ENCODE measurements around the gene SLC9A7. TPM values are rescaled to one million over a fixed set of nuclear protein-coding genes. Genes with fewer than 3 reads are reported as not detected.

The SLC9A7 gene
- total and polyA plus RNA-seq, 2 donors (not counting 1 experiment from before 2014, with no cell fraction given) = 13.9 to 47.7 TPM

DNA sequence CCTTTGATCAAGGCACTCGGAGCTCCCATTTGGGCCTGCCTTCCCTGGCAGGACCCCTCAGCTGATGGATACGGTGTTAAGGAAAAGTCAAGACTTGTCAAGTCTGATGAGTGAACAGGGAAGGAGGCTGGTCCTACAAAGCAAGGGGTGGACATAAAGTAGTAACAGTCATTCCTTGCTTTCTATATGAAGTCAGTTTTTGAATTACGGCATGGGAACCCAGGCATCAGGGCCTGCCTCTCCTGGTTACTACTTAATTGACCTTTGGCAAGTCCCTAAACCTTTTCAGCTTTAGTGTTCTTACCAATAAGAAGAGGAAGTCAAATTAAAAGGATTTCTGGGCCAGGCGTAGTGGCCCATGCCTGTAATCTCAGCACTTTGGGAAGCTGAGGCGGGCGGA lies 178.3 kb downstream of the SLC9A7 start:
- Histone ChIP-seq H3K27ac (ENCODE audit: insufficient read depth, low read length) (no peak overlapping the region), H2AFZ (ENCODE audit: low read length) (no peak overlapping the region), H3K4me3 (replicated peaks in 1 of 4; ENCODE audit: control extremely low read depth in 1 of 4, insufficient read depth in 1 of 4, low read depth in 3 of 4, low read length in 4 of 4) (no peak overlapping the region), H3K9ac (ENCODE audit: insufficient read depth, low read length) (no peak overlapping the region), H3K4me2 (ENCODE audit: extremely low read depth, insufficient read depth, low read length) (no peak overlapping the region), H4K20me1 (ENCODE audit: control insufficient read depth, extremely low read depth, insufficient read depth, low read length) (no peaks in the 10 kb centered on the region), H3K79me2 (ENCODE audit: control insufficient read depth, insufficient read depth, low read length) (peaks cover 7% of the 10 kb centered on the region), H3K36me3 (ENCODE audit: control insufficient read depth, insufficient read depth, low read length) (no peaks in the 10 kb centered on the region), H3K27me3 (ENCODE audit: control insufficient read depth, insufficient read depth, low read length) (no peaks in the 10 kb centered on the region), H3K4me1 (ENCODE audit: control insufficient read depth, extremely low read depth, insufficient read depth, low read length) (peaks cover 11% of the 10 kb centered on the region), H3K9me3 (ENCODE audit: control insufficient read depth, insufficient read depth, low read depth, low read length) (no peaks in the 10 kb centered on the region)
- TF ChIP-seq, protein P1, sequence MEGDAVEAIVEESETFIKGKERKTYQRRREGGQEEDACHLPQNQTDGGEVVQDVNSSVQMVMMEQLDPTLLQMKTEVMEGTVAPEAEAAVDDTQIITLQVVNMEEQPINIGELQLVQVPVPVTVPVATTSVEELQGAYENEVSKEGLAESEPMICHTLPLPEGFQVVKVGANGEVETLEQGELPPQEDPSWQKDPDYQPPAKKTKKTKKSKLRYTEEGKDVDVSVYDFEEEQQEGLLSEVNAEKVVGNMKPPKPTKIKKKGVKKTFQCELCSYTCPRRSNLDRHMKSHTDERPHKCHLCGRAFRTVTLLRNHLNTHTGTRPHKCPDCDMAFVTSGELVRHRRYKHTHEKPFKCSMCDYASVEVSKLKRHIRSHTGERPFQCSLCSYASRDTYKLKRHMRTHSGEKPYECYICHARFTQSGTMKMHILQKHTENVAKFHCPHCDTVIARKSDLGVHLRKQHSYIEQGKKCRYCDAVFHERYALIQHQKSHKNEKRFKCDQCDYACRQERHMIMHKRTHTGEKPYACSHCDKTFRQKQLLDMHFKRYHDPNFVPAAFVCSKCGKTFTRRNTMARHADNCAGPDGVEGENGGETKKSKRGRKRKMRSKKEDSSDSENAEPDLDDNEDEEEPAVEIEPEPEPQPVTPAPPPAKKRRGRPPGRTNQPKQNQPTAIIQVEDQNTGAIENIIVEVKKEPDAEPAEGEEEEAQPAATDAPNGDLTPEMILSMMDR (conservative IDR thresholded peaks at IDR 0.05 in 1 of 2, IDR thresholded peaks at IDR 0.05 in 1 of 2; ENCODE audit: low read depth in 1 of 2, low read length in 2 of 2) = no peak
- no peak for TF ChIP-seq EZH2 (IDR thresholded peaks at IDR 0.05; ENCODE audit: low read length, missing control alignments)
- DNase-seq (ENCODE audit: low read depth in 2 of 2) = no peak

DNA sequence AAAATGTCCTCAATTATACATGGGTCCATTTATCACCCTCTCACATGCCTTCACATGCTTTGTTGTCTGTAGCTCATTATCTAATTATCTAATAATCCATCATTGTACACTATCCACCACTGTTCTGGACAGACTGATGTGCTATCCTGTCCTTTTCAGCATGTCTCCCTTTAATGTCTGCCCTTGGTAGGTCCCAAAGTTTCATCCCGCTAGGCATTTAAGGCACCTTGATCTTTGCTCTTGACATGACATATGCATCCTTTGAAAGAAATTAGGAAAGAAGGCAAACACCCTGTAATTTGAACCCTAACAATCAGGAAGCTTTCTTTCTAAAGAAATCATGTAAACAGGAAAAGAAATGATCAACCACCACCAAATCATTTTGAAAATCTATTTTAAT lies 179.7 kb downstream of the SLC9A7 start:
- no peak for TF ChIP-seq EZH2 (IDR thresholded peaks at IDR 0.05; ENCODE audit: low read length, missing control alignments)
- TF ChIP-seq, protein P1 (conservative IDR thresholded peaks at IDR 0.05 in 1 of 2, IDR thresholded peaks at IDR 0.05 in 1 of 2; ENCODE audit: low read depth in 1 of 2, low read length in 2 of 2) = no peak
- no peak for DNase-seq (ENCODE audit: low read depth in 2 of 2)
- Histone ChIP-seq H3K27me3 (ENCODE audit: control insufficient read depth, insufficient read depth, low read length) (no peaks in the 10 kb centered on the region), H3K4me2 (ENCODE audit: extremely low read depth, insufficient read depth, low read length) (no peak overlapping the region), H3K79me2 (ENCODE audit: control insufficient read depth, insufficient read depth, low read length) (peaks cover 7% of the 10 kb centered on the region), H2AFZ (ENCODE audit: low read length) (no peak overlapping the region), H4K20me1 (ENCODE audit: control insufficient read depth, extremely low read depth, insufficient read depth, low read length) (no peaks in the 10 kb centered on the region), H3K4me1 (ENCODE audit: control insufficient read depth, extremely low read depth, insufficient read depth, low read length) (peaks cover 10% of the 10 kb centered on the region), H3K4me3 (replicated peaks in 1 of 4; ENCODE audit: control extremely low read depth in 1 of 4, insufficient read depth in 1 of 4, low read depth in 3 of 4, low read length in 4 of 4) (no peak overlapping the region), H3K9ac (ENCODE audit: insufficient read depth, low read length) (no peak overlapping the region), H3K9me3 (ENCODE audit: control insufficient read depth, insufficient read depth, low read depth, low read length) (no peaks in the 10 kb centered on the region), H3K36me3 (ENCODE audit: control insufficient read depth, insufficient read depth, low read length) (no peaks in the 10 kb centered on the region), H3K27ac (ENCODE audit: insufficient read depth, low read length) (no peak overlapping the region)

DNA sequence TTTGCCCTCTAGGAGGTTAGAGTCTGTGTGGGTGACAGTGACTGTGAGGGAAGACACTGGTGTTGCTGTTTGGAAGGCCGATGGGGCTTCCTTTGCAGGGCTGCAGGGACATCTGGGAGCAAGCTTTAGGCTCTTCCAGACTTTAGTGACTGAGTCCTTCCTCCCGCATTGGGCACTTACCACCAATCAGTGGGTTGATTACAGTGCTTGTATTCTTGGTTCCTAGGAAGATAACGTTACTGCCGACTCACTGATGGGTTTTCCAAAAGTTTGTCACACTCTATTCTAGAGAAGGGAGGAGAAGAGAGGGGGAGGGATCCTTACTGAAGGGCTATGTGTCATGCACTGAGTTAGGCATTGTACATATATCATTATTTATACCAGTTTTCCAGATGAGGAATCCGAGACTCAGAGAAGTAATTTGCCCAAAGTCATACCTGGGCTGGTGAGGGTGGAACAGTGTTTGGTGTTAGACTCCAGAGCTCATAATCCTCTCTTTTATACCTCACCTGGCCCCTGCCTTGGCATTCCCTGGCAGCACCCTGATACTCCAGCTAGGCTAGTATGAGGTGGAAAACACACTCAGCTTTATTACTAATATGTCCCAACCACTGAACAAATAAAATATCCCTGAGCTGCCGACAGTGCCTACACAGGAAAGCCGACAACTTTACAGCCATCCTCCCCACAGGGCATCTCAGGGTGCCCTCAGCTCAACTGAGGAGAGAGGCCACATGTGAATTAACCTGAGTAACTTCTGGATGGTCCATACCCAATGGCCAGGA lies 181.5 kb downstream of the SLC9A7 start:
- no peak overlapping the region for H3K4me2 ChIP-seq (ENCODE audit: extremely low read depth, insufficient read depth, low read length)
- H3K4me1 ChIP-seq (ENCODE audit: control insufficient read depth, extremely low read depth, insufficient read depth, low read length) = no peaks in the 10 kb centered on the region
- H3K27ac ChIP-seq (ENCODE audit: insufficient read depth, low read length) = peak overlapping the region; percentile 28
- no peak overlapping the region for H3K9ac ChIP-seq (ENCODE audit: insufficient read depth, low read length)
- TF ChIP-seq, protein P1 (conservative IDR thresholded peaks at IDR 0.05 in 1 of 2, IDR thresholded peaks at IDR 0.05 in 1 of 2; ENCODE audit: low read depth in 1 of 2, low read length in 2 of 2) = no peak
- H3K9me3 ChIP-seq (ENCODE audit: control insufficient read depth, insufficient read depth, low read depth, low read length) = no peaks in the 10 kb centered on the region
- no peaks in the 10 kb centered on the region for H4K20me1 ChIP-seq (ENCODE audit: control insufficient read depth, extremely low read depth, insufficient read depth, low read length)
- no peak overlapping the region for H2AFZ ChIP-seq (ENCODE audit: low read length)
- no peaks in the 10 kb centered on the region for H3K36me3 ChIP-seq (ENCODE audit: control insufficient read depth, insufficient read depth, low read length)
- no peaks in the 10 kb centered on the region for H3K27me3 ChIP-seq (ENCODE audit: control insufficient read depth, insufficient read depth, low read length)
- H3K4me3 ChIP-seq (replicated peaks in 1 of 4; ENCODE audit: control extremely low read depth in 1 of 4, insufficient read depth in 1 of 4, low read depth in 3 of 4, low read length in 4 of 4) = peak overlapping the region in 2 of 4 experiments; percentile 14 to 77
- H3K79me2 ChIP-seq (ENCODE audit: control insufficient read depth, insufficient read depth, low read length) = peaks cover 7% of the 10 kb centered on the region
- peak in 1 of 2 donors; percentile 64 for DNase-seq (ENCODE audit: low read depth in 2 of 2)
